Measurements from ENCODE around the gene SFXN4. TPM values are rescaled to one million over a fixed set of nuclear protein-coding genes. Genes with fewer than 3 reads are reported as not detected.

Gene SFXN4
- total and polyA plus RNA-seq, 9 of the 15 experiments (the other 6 are each of a cell fraction or from before 2014, with no cell fraction given), result 40.1 to 97.8 (median 54.5) TPM

- intact Hi-C loops (cut with micrococcal nuclease), result no loop called here
- Histone ChIP-seq H3K27ac (ENCODE audit: extremely low read depth, low read depth, low read length) (no peak overlapping the region), H3K79me2 (ENCODE audit: control insufficient read depth, insufficient read depth, low read length) (no peaks in the 10 kb centered on the region), H3K4me2 (ENCODE audit: insufficient read depth, low read length) (no peak overlapping the region), H3K27me3 (ENCODE audit: control insufficient read depth in 2 of 2, insufficient read depth in 2 of 2, low read length in 2 of 2) (no peaks in the 10 kb centered on the region), H2AFZ (ENCODE audit: low read depth, low read length) (no peak overlapping the region), H4K20me1 (replicated peaks; ENCODE audit: control insufficient read depth, insufficient read depth, low read length) (no peaks in the 10 kb centered on the region), H3K9me3 (replicated peaks; ENCODE audit: control insufficient read depth, insufficient read depth, low read depth, low read length) (no peaks in the 10 kb centered on the region), H3K36me3 (ENCODE audit: control insufficient read depth, insufficient read depth, low read length) (peaks cover 40% of the 10 kb centered on the region; the same call in 2 of the 3 replicates), H3K4me3 (no peak overlapping the region), H3K9me1 (ENCODE audit: control insufficient read depth, insufficient read depth, low read length) (no peaks in the 10 kb centered on the region), H3K4me1 (replicated peaks in 1 of 2; ENCODE audit: control insufficient read depth in 2 of 2, insufficient read depth in 2 of 2, low read length in 2 of 2) (no peaks in the 10 kb centered on the region), H3K9ac (ENCODE audit: insufficient read depth in 1 of 2, low read depth in 2 of 2, low read length in 2 of 2) (no peak overlapping the region)
- in situ Hi-C loops (cut with MboI), result no loop called here
- FAIRE-seq, result no peak
- TF ChIP-seq POLR2A (conservative IDR thresholded peaks at IDR 0.05) (no peak), ZNF408 (CRISPR knock-in tag; IDR thresholded peaks at IDR 0.05; ENCODE audit: low read depth) (no peak), RREB1 (CRISPR knock-in tag; IDR thresholded peaks at IDR 0.05) (no peak), EP400 (IDR thresholded peaks at IDR 0.05) (no peak), CHD2 (IDR thresholded peaks at IDR 0.05; ENCODE audit: low read depth, low read length) (no peak), SRSF3 (IDR thresholded peaks at IDR 0.05; ENCODE audit: insufficient read depth, low read length) (no peak), C11orf30 (IDR thresholded peaks at IDR 0.05; ENCODE audit: low read depth) (no peak), ZNF76 (CRISPR knock-in tag; IDR thresholded peaks at IDR 0.05; ENCODE audit: borderline replicate concordance) (no peak), MNT (conservative IDR thresholded peaks at IDR 0.05) (no peak), PCBP1 (IDR thresholded peaks at IDR 0.05; ENCODE audit: low read depth, low read length, poor library complexity, severe bottlenecking) (no peak), CTCFL (IDR thresholded peaks at IDR 0.05; ENCODE audit: borderline replicate concordance, insufficient read depth, low read depth, low read length, poor library complexity, severe bottlenecking) (no peak), RHOXF2B (CRISPR knock-in tag; conservative IDR thresholded peaks at IDR 0.05) (no peak), SMARCA5 (IDR thresholded peaks at IDR 0.05) (no peak), PHB2 (IDR thresholded peaks at IDR 0.05; ENCODE audit: low read depth) (no peak)
- TSS peak; percentile 23 for BruUV-seq (replicated peaks)
- 97% methylated on average over 17 of the region's 21 CpGs for WGBS (ENCODE audit: insufficient coverage, low coverage, missing lambda C conversion rate)
- ATAC-seq, result no peak
- no peak for DNase-seq (ENCODE audit: extremely low read depth in 1 of 4, low spot score in 3 of 4)
- ChIA-PET CTCF (ENCODE audit: low intra/inter-chr PET ratio) (no interaction called here), POLR2A (no interaction called here)
Measured at GRCh38 chr10:119140603-119141245, 24.8 kb downstream of the SFXN4 start.
